Activated T-cell treated with anti-CD3 and anti-CD28 coated beads, Interleukin-2, amount 50 U/mL, for 4 hours (primary cell): ENCODE data around the gene GPR183. TPM values are rescaled to one million over a fixed set of nuclear protein-coding genes. Genes with fewer than 3 reads are reported as not detected.
"Not testable (repeated sequence)": the region's sequence is repeated elsewhere in the genome, so short reads cannot be mapped to it uniquely, and the experiment has no call there.

Experiments
- ATAC-seq, 2 donors: fragments of 200-7000 bp; cut with Tn5 transposase; one replicate each; pipeline ENCODE4 v1.10.0; 2021
- DNase-seq: peaks from one replicate; pipeline ENCODE4 v3.0.0-alpha.2; 2020
- H3K27me3 Mint-ChIP-seq: one replicate; pipeline ENCODE4 v1.8.0; 2021; ENCODE audit warnings: low read depth, mixed read lengths
- H3K36me3 Mint-ChIP-seq: one replicate; pipeline ENCODE4 v1.8.0; 2022; ENCODE audit warnings: mixed read lengths; ENCODE audit not compliant: insufficient read depth
- H3K4me1 Mint-ChIP-seq: one replicate; pipeline ENCODE4 v1.8.0; 2021; ENCODE audit warnings: low read depth, mixed read lengths
- H3K4me3 Mint-ChIP-seq: one replicate; pipeline ENCODE4 v1.8.0; 2021; ENCODE audit warnings: mild to moderate bottlenecking, moderate library complexity, mixed read lengths
- H3K9me3 Mint-ChIP-seq: one replicate; pipeline ENCODE4 v1.8.0; 2021; ENCODE audit warnings: mixed read lengths
- total RNA-seq, 3 donors: library from RNA; stranded (reverse); gene quantifications; one replicate each; pipeline ENCODE4 v1.2.1, GENCODE V29; 2021

GPR183 gene
- total RNA-seq, 3 donors from 2014 or later, result 48.6 to 86.8 (median 65.7) TPM

- H3K4me3 Mint-ChIP-seq, result peak overlapping the region; percentile 77
- DNase-seq (no peak), ATAC-seq (no peak)
- peaks cover 7% of the 10 kb centered on the region for H3K9me3 Mint-ChIP-seq
- no peaks in the 10 kb centered on the region for H3K27me3 Mint-ChIP-seq
- peaks cover 77% of the 10 kb centered on the region for H3K4me1 Mint-ChIP-seq
- peaks cover 21% of the 10 kb centered on the region for H3K36me3 Mint-ChIP-seq
Observed at GRCh38 chr13:99256283-99256682, 50.9 kb downstream of the GPR183 start.

DNA sequence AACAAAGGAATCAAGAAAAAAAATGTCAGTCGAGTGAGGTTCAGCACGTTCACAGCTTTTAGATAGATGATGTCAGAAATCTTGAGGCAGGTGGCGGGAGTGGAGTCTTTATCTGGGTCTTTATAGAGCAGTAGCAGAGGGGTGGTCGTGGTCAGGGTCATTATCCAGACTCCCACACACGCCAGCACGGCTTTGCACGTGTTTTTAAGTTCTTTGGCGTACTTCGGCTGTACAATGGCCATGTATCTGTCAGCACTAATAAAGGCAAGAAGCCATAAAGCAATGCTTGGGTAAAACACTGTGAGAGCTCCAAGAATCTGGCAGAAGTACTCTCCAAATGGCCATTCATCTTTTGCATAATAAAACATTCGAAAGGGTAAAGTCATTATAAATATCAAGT lies 51.9 kb downstream of the GPR183 start:
- H3K4me1 Mint-ChIP-seq, result peaks cover 77% of the 10 kb centered on the region
- no peak for ATAC-seq
- peak overlapping the region; percentile 60 for H3K4me3 Mint-ChIP-seq
- no peak for DNase-seq
- H3K36me3 Mint-ChIP-seq, result peaks cover 25% of the 10 kb centered on the region
- no peaks in the 10 kb centered on the region for H3K27me3 Mint-ChIP-seq
- peaks cover 7% of the 10 kb centered on the region for H3K9me3 Mint-ChIP-seq

GRCh38 chr13:99254830-99255229 lies 52.4 kb downstream of the GPR183 start:
- H3K4me3 Mint-ChIP-seq, result peak overlapping the region; percentile 60
- ATAC-seq (no peak), DNase-seq (no peak)
- peaks cover 7% of the 10 kb centered on the region for H3K9me3 Mint-ChIP-seq
- peaks cover 21% of the 10 kb centered on the region for H3K36me3 Mint-ChIP-seq
- H3K27me3 Mint-ChIP-seq, result no peaks in the 10 kb centered on the region
- H3K4me1 Mint-ChIP-seq, result peaks cover 76% of the 10 kb centered on the region

GRCh38 chr13:99251921-99252320 lies 55.3 kb downstream of the GPR183 start:
- ATAC-seq, result no peak

GRCh38 chr13:99250982-99251825 lies 56.0 kb downstream of the GPR183 start:
- ATAC-seq, result peak; percentile 56 to 61
- Mint-ChIP-seq H3K4me1 (peaks cover 51% of the 10 kb centered on the region), H3K36me3 (peaks cover 40% of the 10 kb centered on the region), H3K4me3 (no peak overlapping the region), H3K9me3 (peaks cover 7% of the 10 kb centered on the region), H3K27me3 (no peaks in the 10 kb centered on the region)
- no peak for DNase-seq

More at GRCh38 chr13:99251921-99252320, 55.3 kb downstream of the GPR183 start:
- peaks cover 57% of the 10 kb centered on the region for H3K4me1 Mint-ChIP-seq
- no peak overlapping the region for H3K4me3 Mint-ChIP-seq
- no peak for DNase-seq
- H3K36me3 Mint-ChIP-seq, result peaks cover 38% of the 10 kb centered on the region
- H3K9me3 Mint-ChIP-seq, result peaks cover 7% of the 10 kb centered on the region
- H3K27me3 Mint-ChIP-seq, result no peaks in the 10 kb centered on the region

- H3K4me1 Mint-ChIP-seq, result peaks cover 36% of the 10 kb centered on the region
- H3K4me3 Mint-ChIP-seq, DNase-seq, ATAC-seq, H3K27me3 Mint-ChIP-seq, H3K9me3 Mint-ChIP-seq: not testable (repeated sequence)
- peaks cover 32% of the 10 kb centered on the region for H3K36me3 Mint-ChIP-seq
Observed at GRCh38 chr13:99249606-99250005, 57.6 kb downstream of the GPR183 start.

GRCh38 chr13:99249178-99249577 lies 58.0 kb downstream of the GPR183 start:
- not testable (repeated sequence) for ATAC-seq, H3K27me3 Mint-ChIP-seq, H3K9me3 Mint-ChIP-seq, DNase-seq, H3K4me3 Mint-ChIP-seq
- Mint-ChIP-seq H3K4me1 (peaks cover 34% of the 10 kb centered on the region), H3K36me3 (peaks cover 32% of the 10 kb centered on the region)

GRCh38 chr13:99246100-99246499 lies 61.1 kb downstream of the GPR183 start:
- Mint-ChIP-seq H3K9me3 (no peaks in the 10 kb centered on the region), H3K4me1 (peaks cover 16% of the 10 kb centered on the region), H3K27me3 (no peaks in the 10 kb centered on the region), H3K36me3 (peaks cover 32% of the 10 kb centered on the region), H3K4me3 (no peak overlapping the region)
- no peak for DNase-seq
- no peak for ATAC-seq

Other genes starting within 250 kb of the GPR183 start
- 10 to 100 TPM; 48.5 to 50.4 (median 49.1) TPM for gene UBAC2, start 106.5 kb downstream of the GPR183 start, total RNA-seq
- gene GPR18, start 49.0 kb downstream of the GPR183 start, total RNA-seq, result 1 to 10 TPM; 3.3 to 4.0 (median 3.9) TPM
- gene TM9SF2, start 194.1 kb upstream of the GPR183 start, total RNA-seq, result 10 to 100 TPM; 54.5 to 55.8 (median 55.3) TPM